Stimulated activated naive CD8-positive, alpha-beta T cell treated with anti-CD3 and anti-CD28 coated beads, Interleukin-15, Interleukin-2, amounts not matched to agents 100 U/mL and 50 U/mL, for 24 hours (primary cell): ENCODE measurements around the gene ASB4.
"Not testable (repeated sequence)": the region's sequence is repeated elsewhere in the genome, so short reads cannot be mapped to it uniquely, and the experiment has no call there.

Source experiments
- ATAC-seq: fragments of 150-1000 bp; cut with Tn5 transposase; one replicate; pipeline ENCODE4 v1.10.0; 2021
- DNase-seq: peaks from one replicate; pipeline ENCODE4 v3.0.0; 2021

The ASB4 gene

GRCh38 chr7:95479992-95480624 is 5.6 kb upstream of the ASB4 start:
- DNase-seq (no peak), ATAC-seq (no peak)

- ATAC-seq (no peak), DNase-seq (no peak)
Measured at GRCh38 chr7:95481271-95482165, 4.2 kb upstream of the ASB4 start.

DNA sequence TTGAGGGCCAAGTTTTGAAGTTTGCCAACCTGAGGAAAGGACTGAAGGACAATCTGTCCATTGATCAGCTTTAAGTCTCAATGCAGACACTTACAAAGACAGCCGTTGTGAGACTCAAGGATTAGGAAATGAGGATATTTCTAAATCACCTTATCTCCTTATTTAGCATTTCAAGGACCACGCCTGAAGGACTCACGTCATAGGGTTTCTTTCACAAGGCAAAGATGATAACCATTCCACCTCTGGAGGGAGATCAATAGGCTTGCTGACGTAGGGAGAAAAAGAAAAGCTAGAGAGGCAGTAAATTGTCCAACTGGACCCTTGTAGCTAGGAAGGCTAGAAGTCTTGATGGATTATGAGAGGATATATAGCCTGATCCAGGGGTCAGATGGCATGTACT is 3.3 kb upstream of the ASB4 start:
- DNase-seq (no peak), ATAC-seq (no peak)

DNA sequence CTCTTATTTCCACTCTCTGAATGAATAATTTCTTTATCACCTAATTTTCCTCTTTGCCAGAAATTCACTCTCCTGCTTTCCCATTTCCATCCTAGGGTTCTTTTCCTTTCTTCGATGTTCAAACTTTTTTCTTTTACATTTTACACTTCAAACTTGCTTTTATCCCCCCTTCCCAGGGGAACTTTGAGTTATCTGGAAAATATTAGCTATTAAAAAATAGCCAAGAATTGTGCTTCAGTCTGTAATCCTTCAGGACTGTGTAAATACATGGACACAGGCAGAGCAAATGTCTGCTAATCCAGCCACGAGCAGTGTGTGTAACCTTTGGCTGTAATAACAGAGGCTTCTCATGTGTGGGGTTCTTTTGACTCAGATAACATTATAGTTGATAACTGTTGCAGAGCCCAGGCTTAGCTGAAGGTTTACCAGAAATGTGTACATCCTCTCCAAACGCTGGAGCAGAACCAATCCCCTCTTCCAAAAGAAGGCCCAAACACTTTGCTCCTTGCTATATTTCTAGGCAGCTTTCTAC is 4.6 kb downstream of the ASB4 start:
- ATAC-seq (no peak), DNase-seq (no peak)

DNA sequence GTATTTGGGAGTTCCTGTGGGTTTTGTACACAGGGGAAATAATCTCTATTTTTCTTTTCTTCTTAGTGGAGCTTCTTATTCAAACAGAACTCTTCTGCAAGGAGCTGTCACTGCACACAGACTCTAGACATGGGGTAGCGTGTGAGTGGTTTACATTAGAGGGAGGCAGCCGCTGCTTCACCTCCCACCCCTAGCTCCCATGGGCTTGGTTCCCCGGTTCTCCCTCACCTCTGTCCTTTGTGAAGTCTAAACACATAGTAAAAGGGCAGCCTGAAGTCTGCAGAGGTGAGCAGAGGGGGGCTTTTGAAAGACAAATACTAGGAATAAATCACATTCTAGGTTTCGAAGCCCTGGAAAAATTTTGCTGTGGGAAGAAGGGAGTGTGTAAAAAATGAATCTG is 5.5 kb downstream of the ASB4 start:
- no peak for DNase-seq
- ATAC-seq, result no peak

- DNase-seq, result no peak
- ATAC-seq, result no peak
Measured at GRCh38 chr7:95491634-95492314, 6.0 kb downstream of the ASB4 start.

DNA sequence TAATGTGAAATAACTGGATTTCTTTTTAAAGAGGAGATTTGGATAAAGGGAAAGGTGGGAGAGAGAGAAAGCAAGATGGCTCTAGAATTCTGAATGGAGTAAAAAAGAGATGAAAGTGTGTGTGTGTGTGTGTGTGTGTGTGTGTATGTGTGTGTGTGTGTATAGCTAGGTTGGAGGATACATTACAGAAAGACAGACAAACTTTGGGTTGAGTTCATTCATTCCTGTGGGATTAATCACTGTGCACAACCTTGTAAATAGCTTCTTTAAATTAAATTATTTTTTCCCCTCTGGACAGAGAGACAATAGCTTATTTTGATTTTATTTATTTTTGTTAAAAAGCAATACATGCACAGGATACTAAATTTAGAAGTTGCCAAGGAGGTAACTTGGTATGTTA is 7.5 kb downstream of the ASB4 start:
- ATAC-seq, result no peak
- DNase-seq, result no peak

DNA sequence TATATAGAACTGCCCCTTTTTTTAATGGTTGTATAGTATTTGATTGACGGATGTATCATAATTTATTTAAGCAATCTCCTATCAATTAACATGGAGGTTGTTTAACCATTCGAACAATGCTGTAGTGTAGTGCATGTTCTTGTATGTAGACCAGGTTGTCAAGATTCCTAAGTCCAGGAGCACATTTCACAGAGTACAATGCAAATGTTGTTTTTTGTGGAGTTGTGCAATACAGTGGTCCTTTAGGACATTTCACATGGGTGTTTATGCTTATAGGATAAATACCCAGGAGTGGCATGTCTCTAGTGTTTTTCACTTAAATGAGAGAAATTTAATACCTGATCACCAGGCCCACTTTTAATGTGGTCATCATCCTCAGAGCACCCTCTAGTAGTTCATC is 8.1 kb downstream of the ASB4 start:
- ATAC-seq (no peak), DNase-seq (no peak)

DNA sequence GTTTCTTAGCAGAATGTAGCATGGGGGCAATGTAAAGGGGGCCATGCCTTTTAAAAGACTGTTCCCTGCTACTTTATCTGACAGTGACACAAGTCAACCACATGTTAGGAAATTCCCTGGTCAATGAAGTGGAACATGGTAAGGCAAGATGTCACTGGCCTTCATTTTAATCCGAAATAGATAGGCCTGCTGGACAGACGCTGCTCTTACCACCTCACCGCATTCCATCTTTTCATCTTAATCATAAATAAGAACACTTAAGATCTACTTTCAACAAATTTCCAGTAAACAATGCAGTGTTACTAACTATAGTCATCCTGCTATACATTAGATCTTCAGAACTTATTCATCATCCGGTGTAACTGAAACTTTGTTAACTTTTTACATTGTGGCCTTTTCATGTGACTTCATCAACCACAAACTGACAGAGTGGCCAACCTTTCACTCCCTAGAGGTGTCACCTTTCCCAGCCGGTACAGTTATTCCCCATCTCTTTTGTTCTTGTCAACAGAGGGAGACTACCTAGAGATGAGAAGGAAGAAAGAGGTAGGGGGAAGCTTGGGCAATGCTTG is 15.6 kb downstream of the ASB4 start:
- peak; percentile 21 for DNase-seq
- peak; percentile 89 for ATAC-seq

- DNase-seq, result no peak
- no peak for ATAC-seq
Measured at GRCh38 chr7:95502403-95502802, 16.7 kb downstream of the ASB4 start.

DNA sequence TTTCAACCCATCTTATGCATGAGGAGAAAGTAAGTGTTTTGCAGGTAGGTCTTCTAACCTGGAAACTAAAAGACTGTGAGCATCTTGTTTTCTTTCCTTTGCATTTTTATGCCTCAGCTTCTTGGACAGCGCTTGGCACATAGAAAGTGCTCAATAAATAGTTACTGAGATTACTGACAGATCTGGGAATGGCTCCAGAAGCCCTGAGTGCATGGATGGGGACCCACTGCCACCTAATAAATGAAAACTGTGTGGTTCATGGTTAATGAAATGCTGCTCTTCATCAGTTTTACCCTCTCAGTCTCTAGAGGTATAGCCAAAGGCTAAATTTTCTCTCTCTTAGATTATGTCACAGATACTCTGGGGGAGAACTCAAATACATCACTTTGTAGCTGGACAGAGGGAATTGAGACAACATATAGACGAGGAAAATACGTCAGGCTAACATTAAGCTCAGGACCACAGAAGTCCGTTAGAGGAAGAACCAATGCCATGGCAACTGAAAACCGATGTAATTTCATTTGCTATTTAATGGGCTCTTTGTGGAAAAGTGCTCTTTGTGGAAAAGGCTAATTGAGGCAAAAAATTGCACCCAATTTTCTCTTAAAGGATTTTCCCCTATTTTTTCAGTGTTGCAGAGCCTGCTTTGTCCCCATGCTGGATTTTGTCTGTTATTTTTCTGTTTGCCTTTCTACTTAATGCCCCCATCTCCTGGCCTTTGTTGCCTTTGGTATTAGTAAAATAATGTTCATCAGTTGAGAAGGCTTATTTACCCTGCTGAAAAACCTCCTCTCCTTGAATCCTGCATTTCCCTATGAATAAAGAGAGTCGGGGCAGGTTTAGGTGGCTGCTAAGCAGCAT is 17.8 kb downstream of the ASB4 start:
- no peak for DNase-seq
- no peak for ATAC-seq

DNA sequence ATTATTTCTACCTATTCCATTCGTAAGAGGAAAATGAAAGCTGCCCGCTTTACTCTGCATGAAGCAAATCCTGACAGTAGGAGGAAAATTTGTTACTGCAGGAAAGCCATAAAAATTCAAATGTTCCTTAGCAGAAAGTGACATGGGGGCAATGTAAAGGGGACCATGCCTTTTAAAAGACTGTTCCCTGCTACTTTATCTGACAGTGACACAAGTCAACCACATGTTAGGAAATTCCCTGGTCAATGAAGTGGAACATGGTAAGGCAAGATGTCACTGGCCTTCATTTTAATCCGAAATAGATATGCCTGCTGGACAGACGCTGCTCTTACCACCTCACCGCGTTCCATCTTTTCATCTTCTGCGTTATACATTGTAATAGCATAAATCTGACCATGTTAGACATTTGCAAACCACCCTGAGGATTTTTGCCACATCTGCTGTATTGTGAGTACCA is 18.4 kb downstream of the ASB4 start:
- DNase-seq, ATAC-seq: not testable (repeated sequence)

DNA sequence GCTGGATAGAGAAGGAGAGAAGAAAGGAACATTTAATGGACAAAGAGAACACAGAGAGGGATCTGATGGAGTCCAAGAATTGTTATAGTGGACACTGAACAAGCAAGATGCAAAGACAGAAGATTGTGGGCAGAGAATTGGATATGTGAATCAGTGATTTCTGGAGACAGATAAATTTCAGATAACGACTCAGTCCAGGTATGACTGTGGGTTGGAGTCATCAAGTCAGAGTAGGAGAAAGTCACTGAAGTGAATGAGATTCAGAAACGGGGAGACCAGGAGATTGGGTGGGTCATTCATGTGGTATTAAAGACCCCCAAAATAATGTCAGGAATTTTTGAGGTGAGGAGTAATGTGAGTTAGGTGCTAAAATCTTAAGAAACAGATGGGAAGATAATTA is 23.0 kb downstream of the ASB4 start:
- ATAC-seq (no peak), DNase-seq (no peak)

GRCh38 chr7:95509199-95509598 is 23.5 kb downstream of the ASB4 start:
- DNase-seq, result no peak

GRCh38 chr7:95511716-95512260 is 26.0 kb downstream of the ASB4 start:
- DNase-seq (peak; percentile 65), ATAC-seq (peak; percentile 66)

More at GRCh38 chr7:95509199-95509598, 23.5 kb downstream of the ASB4 start:
- no peak for ATAC-seq

- DNase-seq (no peak), ATAC-seq (no peak)
Measured at GRCh38 chr7:95517458-95517857, 31.7 kb downstream of the ASB4 start.

DNA sequence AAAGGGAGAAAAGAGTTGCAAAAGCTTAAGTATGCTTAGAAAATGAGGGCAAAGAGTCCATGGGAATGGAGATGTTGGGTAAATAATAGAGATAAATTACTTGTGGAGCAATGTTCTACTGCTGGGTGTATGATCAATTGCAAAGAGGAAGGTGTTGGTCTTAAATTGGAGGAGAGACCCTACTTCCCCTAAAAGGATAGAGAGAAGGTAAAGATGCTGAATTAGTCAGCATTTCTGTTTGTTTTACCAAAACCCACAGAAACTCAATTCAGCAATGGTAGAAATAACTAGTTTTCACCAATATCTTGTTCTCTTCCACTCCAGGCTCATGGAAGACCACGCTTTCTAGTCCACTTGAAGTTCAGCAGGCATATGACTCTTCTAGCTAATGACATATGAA is 32.1 kb downstream of the ASB4 start:
- DNase-seq, result no peak
- no peak for ATAC-seq

- ATAC-seq (no peak), DNase-seq (no peak)
Measured at GRCh38 chr7:95520136-95520535, 34.4 kb downstream of the ASB4 start.

DNA sequence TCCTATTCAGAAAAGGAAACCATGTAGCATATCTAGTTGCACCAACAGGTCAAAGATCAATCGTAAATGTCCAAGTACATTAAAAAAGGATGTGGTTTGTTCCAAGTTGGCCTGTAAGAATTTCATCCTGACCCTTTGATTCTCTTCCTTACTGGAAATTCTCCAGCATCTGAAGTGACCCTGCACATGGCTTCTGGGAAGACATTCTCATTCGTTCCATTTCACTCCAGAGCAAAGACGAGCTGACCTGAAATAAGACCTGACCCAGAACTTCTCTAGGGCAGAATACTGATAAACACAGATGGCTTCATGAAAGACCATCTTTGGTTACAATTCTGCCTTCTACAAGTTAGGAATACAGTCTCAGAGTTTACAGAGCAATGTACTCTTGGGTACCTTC is 39.8 kb downstream of the ASB4 start:
- ATAC-seq (no peak), DNase-seq (no peak)

GRCh38 chr7:95526128-95526738 is 40.5 kb downstream of the ASB4 start:
- no peak for DNase-seq
- ATAC-seq, result no peak
